HEK293 (cell line): ENCODE measurements around the gene EYS.

Experiments
- KLF10 ChIP-seq: fragments of 450-650 bp; IDR thresholded peaks from 2 replicates; pipeline ENCODE4 v1.5.1; 2018; ENCODE audit warnings: missing biosample characterization, mild to moderate bottlenecking, missing genetic modification characterization
- RBAK ChIP-seq: fragments of 450-650 bp; formaldehyde crosslinking; IDR thresholded peaks from 2 replicates; pipeline ENCODE4 v1.5.1; 2016; ENCODE audit warnings: missing biosample characterization, missing genetic modification characterization
- SCRT2 ChIP-seq: fragments of 450-650 bp; formaldehyde crosslinking; IDR thresholded peaks from 2 replicates; pipeline ENCODE4 v1.5.1; 2016; ENCODE audit warnings: missing biosample characterization, missing genetic modification characterization
- TCF7L2 ChIP-seq: IDR thresholded peaks from 2 replicates; pipeline ENCODE4 v1.6.1; 2011; ENCODE audit warnings: low read depth, mild to moderate bottlenecking, inconsistent platforms, low read length, moderate library complexity, borderline replicate concordance
- ZNF23 ChIP-seq: fragments of 450-650 bp; formaldehyde crosslinking; IDR thresholded peaks from 2 replicates; pipeline ENCODE4 v1.5.1; 2016; ENCODE audit warnings: missing biosample characterization, missing genetic modification characterization, borderline replicate concordance
- ZNF239 ChIP-seq: fragments of 450-650 bp; formaldehyde crosslinking; IDR thresholded peaks from 2 replicates; pipeline ENCODE4 v1.5.1; 2016; ENCODE audit warnings: missing biosample characterization, missing genetic modification characterization
- ZNF274 ChIP-seq, 2 experiments: fragments of 200-500 bp in 1 of 2; fragments of 450-650 bp in 1 of 2; sonication (Bioruptor generic) in 1 of 2; formaldehyde crosslinking in 1 of 2; IDR thresholded peaks; 2 replicates each; pipeline versions ENCODE4 v1.5.1 to v1.6.1; 2014 to 2016; ENCODE audit warnings: borderline replicate concordance in 1 of 2, inconsistent platforms in 1 of 2, low read length in 1 of 2, missing biosample characterization in 1 of 2, missing genetic modification characterization in 1 of 2
- ZNF433 ChIP-seq: fragments of 450-650 bp; formaldehyde crosslinking; IDR thresholded peaks from 2 replicates; pipeline ENCODE4 v1.5.1; 2016; ENCODE audit warnings: missing biosample characterization, missing genetic modification characterization, low read depth
- ZNF707 ChIP-seq: fragments of 450-650 bp; formaldehyde crosslinking; IDR thresholded peaks from 2 replicates; pipeline ENCODE4 v1.5.1; 2016; ENCODE audit warnings: missing biosample characterization, missing genetic modification characterization
- TF ChIP-seq, protein P1 (sequence below): fragments of 450-650 bp; formaldehyde crosslinking; IDR thresholded peaks from 2 replicates; pipeline ENCODE4 v1.5.1; 2016; ENCODE audit warnings: missing biosample characterization, missing genetic modification characterization
- TF ChIP-seq, protein P2 (sequence below): fragments of 450-650 bp; formaldehyde crosslinking; IDR thresholded peaks from 2 replicates; pipeline ENCODE4 v1.5.1; 2016; ENCODE audit warnings: missing biosample characterization, missing genetic modification characterization, low read depth
- TF ChIP-seq, protein P3 (sequence below): fragments of 450-650 bp; formaldehyde crosslinking; IDR thresholded peaks from 2 replicates; pipeline ENCODE4 v1.5.1; 2016; ENCODE audit warnings: missing biosample characterization, missing genetic modification characterization

DNA sequence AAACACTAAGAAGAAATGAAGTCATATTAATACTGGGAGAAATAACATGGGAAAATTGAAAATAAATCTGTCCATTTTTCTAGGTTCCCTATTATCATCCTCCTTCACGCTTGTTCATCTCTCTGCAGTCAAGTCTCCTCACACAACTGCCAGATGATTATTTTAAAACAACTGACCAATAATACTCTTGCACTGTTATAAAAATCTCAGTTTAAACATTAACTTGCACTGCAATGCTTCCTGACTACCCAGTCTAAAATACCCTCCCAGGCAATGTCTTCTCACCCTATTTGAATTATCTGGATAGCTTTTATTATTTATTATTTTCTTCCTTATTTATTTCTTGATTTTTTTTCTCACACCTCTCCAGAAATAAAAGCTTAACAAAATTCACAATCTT lies 5.7 kb downstream of the EYS start:
- TF ChIP-seq ZNF274 (IDR thresholded peaks at IDR 0.05; ENCODE audit: low read length) (no peak), ZNF274 (tag by site-specific recombination; IDR thresholded peaks at IDR 0.05; ENCODE audit: borderline replicate concordance) (no peak), KLF10 (tag by site-specific recombination) (no peak), ZNF239 (tag by site-specific recombination) (no peak), SCRT2 (no peak), ZNF707 (tag by site-specific recombination) (no peak), ZNF433 (no peak), RBAK (tag by site-specific recombination) (no peak), TCF7L2 (no peak), ZNF23 (tag by site-specific recombination) (no peak)
- TF ChIP-seq, protein P1, sequence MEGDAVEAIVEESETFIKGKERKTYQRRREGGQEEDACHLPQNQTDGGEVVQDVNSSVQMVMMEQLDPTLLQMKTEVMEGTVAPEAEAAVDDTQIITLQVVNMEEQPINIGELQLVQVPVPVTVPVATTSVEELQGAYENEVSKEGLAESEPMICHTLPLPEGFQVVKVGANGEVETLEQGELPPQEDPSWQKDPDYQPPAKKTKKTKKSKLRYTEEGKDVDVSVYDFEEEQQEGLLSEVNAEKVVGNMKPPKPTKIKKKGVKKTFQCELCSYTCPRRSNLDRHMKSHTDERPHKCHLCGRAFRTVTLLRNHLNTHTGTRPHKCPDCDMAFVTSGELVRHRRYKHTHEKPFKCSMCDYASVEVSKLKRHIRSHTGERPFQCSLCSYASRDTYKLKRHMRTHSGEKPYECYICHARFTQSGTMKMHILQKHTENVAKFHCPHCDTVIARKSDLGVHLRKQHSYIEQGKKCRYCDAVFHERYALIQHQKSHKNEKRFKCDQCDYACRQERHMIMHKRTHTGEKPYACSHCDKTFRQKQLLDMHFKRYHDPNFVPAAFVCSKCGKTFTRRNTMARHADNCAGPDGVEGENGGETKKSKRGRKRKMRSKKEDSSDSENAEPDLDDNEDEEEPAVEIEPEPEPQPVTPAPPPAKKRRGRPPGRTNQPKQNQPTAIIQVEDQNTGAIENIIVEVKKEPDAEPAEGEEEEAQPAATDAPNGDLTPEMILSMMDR (tag by site-specific recombination), result no peak
- TF ChIP-seq, protein P2, sequence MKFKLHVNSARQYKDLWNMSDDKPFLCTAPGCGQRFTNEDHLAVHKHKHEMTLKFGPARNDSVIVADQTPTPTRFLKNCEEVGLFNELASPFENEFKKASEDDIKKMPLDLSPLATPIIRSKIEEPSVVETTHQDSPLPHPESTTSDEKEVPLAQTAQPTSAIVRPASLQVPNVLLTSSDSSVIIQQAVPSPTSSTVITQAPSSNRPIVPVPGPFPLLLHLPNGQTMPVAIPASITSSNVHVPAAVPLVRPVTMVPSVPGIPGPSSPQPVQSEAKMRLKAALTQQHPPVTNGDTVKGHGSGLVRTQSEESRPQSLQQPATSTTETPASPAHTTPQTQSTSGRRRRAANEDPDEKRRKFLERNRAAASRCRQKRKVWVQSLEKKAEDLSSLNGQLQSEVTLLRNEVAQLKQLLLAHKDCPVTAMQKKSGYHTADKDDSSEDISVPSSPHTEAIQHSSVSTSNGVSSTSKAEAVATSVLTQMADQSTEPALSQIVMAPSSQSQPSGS (tag by site-specific recombination), result no peak
- TF ChIP-seq, protein P3, sequence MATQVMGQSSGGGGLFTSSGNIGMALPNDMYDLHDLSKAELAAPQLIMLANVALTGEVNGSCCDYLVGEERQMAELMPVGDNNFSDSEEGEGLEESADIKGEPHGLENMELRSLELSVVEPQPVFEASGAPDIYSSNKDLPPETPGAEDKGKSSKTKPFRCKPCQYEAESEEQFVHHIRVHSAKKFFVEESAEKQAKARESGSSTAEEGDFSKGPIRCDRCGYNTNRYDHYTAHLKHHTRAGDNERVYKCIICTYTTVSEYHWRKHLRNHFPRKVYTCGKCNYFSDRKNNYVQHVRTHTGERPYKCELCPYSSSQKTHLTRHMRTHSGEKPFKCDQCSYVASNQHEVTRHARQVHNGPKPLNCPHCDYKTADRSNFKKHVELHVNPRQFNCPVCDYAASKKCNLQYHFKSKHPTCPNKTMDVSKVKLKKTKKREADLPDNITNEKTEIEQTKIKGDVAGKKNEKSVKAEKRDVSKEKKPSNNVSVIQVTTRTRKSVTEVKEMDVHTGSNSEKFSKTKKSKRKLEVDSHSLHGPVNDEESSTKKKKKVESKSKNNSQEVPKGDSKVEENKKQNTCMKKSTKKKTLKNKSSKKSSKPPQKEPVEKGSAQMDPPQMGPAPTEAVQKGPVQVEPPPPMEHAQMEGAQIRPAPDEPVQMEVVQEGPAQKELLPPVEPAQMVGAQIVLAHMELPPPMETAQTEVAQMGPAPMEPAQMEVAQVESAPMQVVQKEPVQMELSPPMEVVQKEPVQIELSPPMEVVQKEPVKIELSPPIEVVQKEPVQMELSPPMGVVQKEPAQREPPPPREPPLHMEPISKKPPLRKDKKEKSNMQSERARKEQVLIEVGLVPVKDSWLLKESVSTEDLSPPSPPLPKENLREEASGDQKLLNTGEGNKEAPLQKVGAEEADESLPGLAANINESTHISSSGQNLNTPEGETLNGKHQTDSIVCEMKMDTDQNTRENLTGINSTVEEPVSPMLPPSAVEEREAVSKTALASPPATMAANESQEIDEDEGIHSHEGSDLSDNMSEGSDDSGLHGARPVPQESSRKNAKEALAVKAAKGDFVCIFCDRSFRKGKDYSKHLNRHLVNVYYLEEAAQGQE (tag by site-specific recombination), result no peak
